Activated CD4-positive, alpha-beta T cell treated with anti-CD3 and anti-CD28 coated beads, Interleukin-2, amount 50 U/mL, for 1 hour (primary cell): Measurements from ENCODE around the gene RAPGEF5.

Experiments used
- DNase-seq: peaks from one replicate; pipeline ENCODE4 v3.0.0-alpha.2; 2020

The RAPGEF5 gene

GRCh38 chr7:22140578-22140977, 216.4 kb downstream of the RAPGEF5 start:
- DNase-seq, result no peak

GRCh38 chr7:22138886-22139285, 218.1 kb downstream of the RAPGEF5 start:
- no peak for DNase-seq

- DNase-seq, result no peak
Measured at GRCh38 chr7:22138106-22138505, 218.8 kb downstream of the RAPGEF5 start.

GRCh38 chr7:22137466-22137865, 219.5 kb downstream of the RAPGEF5 start:
- DNase-seq, result no peak

GRCh38 chr7:22137026-22137425, 219.9 kb downstream of the RAPGEF5 start:
- DNase-seq, result no peak

- DNase-seq, result no peak
Measured at GRCh38 chr7:22129819-22130580, 227.0 kb downstream of the RAPGEF5 start.

- DNase-seq, result no peak
Measured at GRCh38 chr7:22129166-22129565, 227.8 kb downstream of the RAPGEF5 start.

- DNase-seq, result no peak
Measured at GRCh38 chr7:22128528-22128920, 228.4 kb downstream of the RAPGEF5 start.

GRCh38 chr7:22127835-22128527, 229.0 kb downstream of the RAPGEF5 start:
- DNase-seq, result no peak

- DNase-seq, result no peak
Measured at GRCh38 chr7:22125436-22125835, 231.5 kb downstream of the RAPGEF5 start.

GRCh38 chr7:22124941-22125340, 232.0 kb downstream of the RAPGEF5 start:
- no peak for DNase-seq

- no peak for DNase-seq
Measured at GRCh38 chr7:22123139-22123538, 233.8 kb downstream of the RAPGEF5 start.

GRCh38 chr7:22121702-22122474, 235.1 kb downstream of the RAPGEF5 start:
- DNase-seq, result no peak

- no peak for DNase-seq
Measured at GRCh38 chr7:22120391-22121053, 236.4 kb downstream of the RAPGEF5 start.

- no peak for DNase-seq
Measured at GRCh38 chr7:22117222-22117621, 239.7 kb downstream of the RAPGEF5 start.

- DNase-seq, result no peak
Measured at GRCh38 chr7:22116451-22117030, 240.4 kb downstream of the RAPGEF5 start.

GRCh38 chr7:22115689-22116088, 241.3 kb downstream of the RAPGEF5 start:
- DNase-seq, result no peak

GRCh38 chr7:22114440-22114981, 242.4 kb downstream of the RAPGEF5 start:
- DNase-seq, result no peak

- DNase-seq, result no peak
Measured at GRCh38 chr7:22113041-22113440, 243.9 kb downstream of the RAPGEF5 start.

- no peak for DNase-seq
Measured at GRCh38 chr7:22111661-22112060, 245.3 kb downstream of the RAPGEF5 start.

GRCh38 chr7:22110881-22111280, 246.1 kb downstream of the RAPGEF5 start:
- no peak for DNase-seq

- peak; percentile 58 for DNase-seq
Measured at GRCh38 chr7:22110227-22110839, 246.6 kb downstream of the RAPGEF5 start.
